OCI-M2 (cell line): ENCODE results near the gene SLC9C1.

Source experiments
- DNase-seq: peaks from one replicate; lab custom pipeline; 2025; ENCODE audit not compliant: unreplicated experiment; lab: John Stamatoyannopoulos, UW

Gene SLC9C1

GRCh38 chr3:112115806-112116383, 178.1 kb downstream of the SLC9C1 start:
- no peak for DNase-seq

- no peak for DNase-seq
Measured at GRCh38 chr3:112115161-112115739, 178.8 kb downstream of the SLC9C1 start.

GRCh38 chr3:112114576-112115160, 179.3 kb downstream of the SLC9C1 start:
- DNase-seq, result no peak

GRCh38 chr3:112111785-112112402, 182.1 kb downstream of the SLC9C1 start:
- no peak for DNase-seq

- no peak for DNase-seq
Measured at GRCh38 chr3:112109322-112109721, 184.7 kb downstream of the SLC9C1 start.

- no peak for DNase-seq
Measured at GRCh38 chr3:112104774-112105173, 189.2 kb downstream of the SLC9C1 start.

GRCh38 chr3:112101916-112102315, 192.1 kb downstream of the SLC9C1 start:
- DNase-seq, result no peak

GRCh38 chr3:112097378-112097777, 196.6 kb downstream of the SLC9C1 start:
- DNase-seq, result no peak

GRCh38 chr3:112096176-112096575, 197.8 kb downstream of the SLC9C1 start:
- no peak for DNase-seq

GRCh38 chr3:112095731-112096130, 198.3 kb downstream of the SLC9C1 start:
- DNase-seq, result no peak

GRCh38 chr3:112093180-112093522, 200.9 kb downstream of the SLC9C1 start:
- no peak for DNase-seq

- DNase-seq, result no peak
Measured at GRCh38 chr3:112092496-112093179, 201.4 kb downstream of the SLC9C1 start.

- DNase-seq, result no peak
Measured at GRCh38 chr3:112090887-112091586, 203.0 kb downstream of the SLC9C1 start.
